B cell (primary cell): Measurements from ENCODE around the gene POLR3K. TPM values are rescaled to one million over a fixed set of nuclear protein-coding genes. Genes with fewer than 3 reads are reported as not detected.

Experiments
- ATAC-seq: fragments of 200-7000 bp; cut with Tn5 transposase; one replicate; pipeline ENCODE4 v1.10.0; 2021; ENCODE audit warnings: low read depth, mild to moderate bottlenecking, moderate number of reproducible peaks, moderate library complexity
- CTCF ChIA-PET: fragments of 350-600 bp; sonication (Branson Sonifier 250); formaldehyde crosslinking; loops from one replicate; lab custom pipeline; 2021; ENCODE audit warnings: antibody characterized with exemption, inconsistent platforms; lab: Charles Lee
- POLR2A ChIA-PET: fragments of 350-600 bp; sonication (Branson Sonifier 250); formaldehyde crosslinking; loops from one replicate; lab custom pipeline; 2021; ENCODE audit warnings: antibody characterized with exemption; lab: Charles Lee
- DNase-seq: peaks from one replicate; pipeline ENCODE4 v3.0.0; 2013
- H2AFZ ChIP-seq: 2 replicates; pipeline ENCODE4 v1.6.1; 2012; ENCODE audit warnings: mild to moderate bottlenecking, low read depth, low read length; ENCODE audit not compliant: insufficient read depth, poor library complexity, severe bottlenecking
- H3K27ac ChIP-seq, 2 donors: 1 replicate in 1 of 2; 2 replicates in 1 of 2; pipeline ENCODE4 v1.5.1; 2012 to 2013; ENCODE audit warnings: low read length in 2 of 2, mild to moderate bottlenecking in 2 of 2, moderate library complexity in 1 of 2
- H3K27me3 ChIP-seq, 4 experiments: fragments of 200-600 bp in 1 of 4; sonication (generic) in 1 of 4; replicated peaks in 1 of 4; 1 replicate in 2 of 4; 2 replicates in 2 of 4; pipeline versions ENCODE4 v1.6.1 to v1.7.0; 2013 to 2016; ENCODE audit warnings: low read length in 3 of 4, mild to moderate bottlenecking in 2 of 4, mixed read lengths in 1 of 4, moderate library complexity in 1 of 4; ENCODE audit not compliant: insufficient read depth in 4 of 4, control insufficient read depth in 3 of 4; ENCODE audit errors: control extremely low read depth in 1 of 4
- H3K36me3 ChIP-seq, 2 experiments: replicated peaks in 1 of 2; 1 replicate in 1 of 2; 2 replicates in 1 of 2; pipeline versions ENCODE4 v1.6.1 to v1.7.1; 2013; ENCODE audit warnings: low read length in 1 of 2; ENCODE audit not compliant: insufficient read depth in 2 of 2, control insufficient read depth in 1 of 2; ENCODE audit errors: control extremely low read depth in 1 of 2, extremely low read depth in 1 of 2
- H3K4me1 ChIP-seq, 2 donors: fragments of 200-600 bp in 1 of 2; sonication (generic) in 1 of 2; 1 replicate in 1 of 2; 2 replicates in 1 of 2; pipeline versions ENCODE4 v1.5.1 to v1.6.1; 2013 to 2017; ENCODE audit warnings: low read length in 2 of 2; ENCODE audit not compliant: control insufficient read depth in 2 of 2, insufficient read depth in 2 of 2
- H3K4me2 ChIP-seq: replicated peaks from 2 replicates; pipeline ENCODE3; 2012; ENCODE audit warnings: mild to moderate bottlenecking, low read depth, low read length; ENCODE audit not compliant: poor library complexity, severe bottlenecking
- H3K4me3 ChIP-seq, 5 experiments: fragments of 200-600 bp in 1 of 5; sonication (generic) in 1 of 5; 1 replicate in 3 of 5; 2 replicates in 2 of 5; pipeline versions ENCODE4 v1.5.1 to v1.7.0; 2011 to 2016; ENCODE audit warnings: low read length in 4 of 5, mild to moderate bottlenecking in 4 of 5, low read depth in 2 of 5, control low read depth in 1 of 5, moderate library complexity in 1 of 5; ENCODE audit not compliant: insufficient read depth in 1 of 5; ENCODE audit errors: control extremely low read depth in 1 of 5, extremely low read depth in 1 of 5
- H3K79me2 ChIP-seq: fragments of 200-600 bp; sonication (generic); one replicate; pipeline ENCODE4 v1.6.0; 2016; ENCODE audit warnings: low read length; ENCODE audit not compliant: control insufficient read depth, insufficient read depth
- H3K9ac ChIP-seq: fragments of 200-600 bp; sonication (generic); 2 replicates; pipeline ENCODE4 v1.6.1; 2017; ENCODE audit warnings: mild to moderate bottlenecking, low read length, moderate library complexity
- H3K9me3 ChIP-seq, 3 donors: one replicate each; pipeline versions ENCODE4 v1.6.1 to v1.7.1; 2013; ENCODE audit warnings: low read length in 2 of 3; ENCODE audit not compliant: control insufficient read depth in 2 of 3, insufficient read depth in 1 of 3; ENCODE audit errors: control extremely low read depth in 1 of 3
- H4K20me1 ChIP-seq: 2 replicates; pipeline ENCODE4 v1.6.0; 2012; ENCODE audit warnings: mild to moderate bottlenecking, low read length; ENCODE audit not compliant: insufficient read depth, control insufficient read depth, poor library complexity, severe bottlenecking
- H3K27ac Mint-ChIP-seq: one replicate; pipeline ENCODE4 v1.8.0; 2021; ENCODE audit warnings: mixed read lengths
- H3K27me3 Mint-ChIP-seq: one replicate; pipeline ENCODE4 v1.8.0; 2021; ENCODE audit warnings: mixed read lengths
- H3K4me1 Mint-ChIP-seq: one replicate; pipeline ENCODE4 v1.8.0; 2021; ENCODE audit warnings: mixed read lengths
- H3K4me3 Mint-ChIP-seq: one replicate; pipeline ENCODE4 v1.8.0; 2021; ENCODE audit warnings: mixed read lengths
- H3K9me3 Mint-ChIP-seq: one replicate; pipeline ENCODE4 v1.8.0; 2022; ENCODE audit warnings: mixed read lengths; ENCODE audit not compliant: insufficient read depth
- CTCF ChIP-seq: fragments of 200-600 bp; IDR thresholded peaks from one replicate; pipeline ENCODE4 v1.8.0; 2022; ENCODE audit warnings: antibody characterized with exemption, mild to moderate bottlenecking
- EZH2 ChIP-seq: IDR thresholded peaks from 2 replicates; pipeline ENCODE4 v1.6.1; 2012; ENCODE audit warnings: borderline replicate concordance, low read depth, mild to moderate bottlenecking, moderate library complexity, low read length; ENCODE audit not compliant: insufficient read depth, poor library complexity, severe bottlenecking
- WGBS: methylation state at CpG from one replicate; pipeline ENCODE4 v1.1.5; 2013; ENCODE audit warnings: missing lambda C conversion rate; ENCODE audit not compliant: insufficient coverage; 5-methylcytosine and 5-hydroxymethylcytosine counted together
- intact Hi-C: fragments of 100-400 bp; cut with micrococcal nuclease; formaldehyde crosslinking; loops from one replicate; pipeline ENCODE4 v1.10.0; 2022
- polyA plus RNA-seq: library from polyadenylated mRNA; depleted of rRNA; stranded (reverse); fragments of >200 nt; gene quantifications from 2 replicates; pipeline ENCODE4 v1.2.3, GENCODE V29; 2012
- total RNA-seq, 2 donors: library from RNA; stranded (reverse); fragments of 120-200 nt in 1 of 2; gene quantifications; 1 replicate in 1 of 2; 2 replicates in 1 of 2; pipeline versions ENCODE4 v1.2.3 to v1.2.4, GENCODE V29; 2013 to 2022

POLR3K gene
- total and polyA plus RNA-seq, 2 donors (not counting 1 experiment from before 2014, with no cell fraction given): 26.3 to 34.9 TPM

- H3K9ac ChIP-seq: no peak overlapping the region
- peaks cover 41% of the 10 kb centered on the region for H3K79me2 ChIP-seq
- H3K9me3 ChIP-seq: no peaks in the 10 kb centered on the region
- H3K4me1 ChIP-seq: peaks cover 5 to 14% of the 10 kb centered on the region in 2 donors
- H3K4me3 ChIP-seq: no peak overlapping the region
- no peaks in the 10 kb centered on the region for H3K27me3 ChIP-seq
- CTCF ChIA-PET: interaction anchor here (0.6 to 3.1 kb wide), 6 partner anchors 9 to 1256 kb away, joined by 3 to 14 read pairs (median 4); partner anchors contain the start of genes POLR3K and SNRNP25
- no peak overlapping the region for H3K27ac ChIP-seq
- Mint-ChIP-seq H3K4me1 (peaks cover 19% of the 10 kb centered on the region), H3K9me3 (no peaks in the 10 kb centered on the region), H3K27me3 (no peaks in the 10 kb centered on the region), H3K4me3 (no peak overlapping the region), H3K27ac (no peak overlapping the region)
- peaks cover 4 to 57% of the 10 kb centered on the region in 2 experiments for H3K36me3 ChIP-seq
- intact Hi-C loops: no loop called here
- H2AFZ ChIP-seq: no peak overlapping the region
- H3K4me2 ChIP-seq: no peak overlapping the region
- POLR2A ChIA-PET: no interaction called here
- peaks cover 13% of the 10 kb centered on the region for H4K20me1 ChIP-seq
- TF ChIP-seq CTCF (no peak), EZH2 (no peak)
- ATAC-seq (no peak), DNase-seq (no peak)
- 97% methylated on average over 4 of the region's 8 CpGs for whole genome bisulfite sequencing
Measured at GRCh38 chr16:44655-45054, 8.8 kb downstream of the POLR3K start.

GRCh38 chr16:43294-43693, 10.1 kb downstream of the POLR3K start:
- Histone ChIP-seq H2AFZ (no peak overlapping the region), H4K20me1 (peaks cover 9% of the 10 kb centered on the region), H3K4me3 (no peak overlapping the region), H3K36me3 (peaks cover 4 to 57% of the 10 kb centered on the region in 2 experiments), H3K27ac (no peak overlapping the region), H3K9ac (no peak overlapping the region), H3K9me3 (no peaks in the 10 kb centered on the region), H3K4me2 (no peak overlapping the region), H3K27me3 (no peaks in the 10 kb centered on the region), H3K79me2 (peaks cover 29% of the 10 kb centered on the region), H3K4me1 (peaks cover 18 to 28% of the 10 kb centered on the region in 2 donors)
- no peak for DNase-seq
- TF ChIP-seq EZH2 (no peak), CTCF (no peak)
- Mint-ChIP-seq H3K4me1 (peaks cover 32% of the 10 kb centered on the region), H3K9me3 (no peaks in the 10 kb centered on the region), H3K27ac (no peak overlapping the region), H3K4me3 (no peak overlapping the region), H3K27me3 (no peaks in the 10 kb centered on the region)
- POLR2A ChIA-PET: no interaction called here
- CTCF ChIA-PET: interaction anchor here (3.1 kb wide), 1 partner anchor 53 kb away, joined by 14 read pairs; no protein-coding TSS in a partner anchor
- intact Hi-C loops: no loop called here
- no peak for ATAC-seq
- 94% methylated on average over 4 of the region's 5 CpGs for WGBS
